Measurements from ENCODE around the gene ULK3.

DNA sequence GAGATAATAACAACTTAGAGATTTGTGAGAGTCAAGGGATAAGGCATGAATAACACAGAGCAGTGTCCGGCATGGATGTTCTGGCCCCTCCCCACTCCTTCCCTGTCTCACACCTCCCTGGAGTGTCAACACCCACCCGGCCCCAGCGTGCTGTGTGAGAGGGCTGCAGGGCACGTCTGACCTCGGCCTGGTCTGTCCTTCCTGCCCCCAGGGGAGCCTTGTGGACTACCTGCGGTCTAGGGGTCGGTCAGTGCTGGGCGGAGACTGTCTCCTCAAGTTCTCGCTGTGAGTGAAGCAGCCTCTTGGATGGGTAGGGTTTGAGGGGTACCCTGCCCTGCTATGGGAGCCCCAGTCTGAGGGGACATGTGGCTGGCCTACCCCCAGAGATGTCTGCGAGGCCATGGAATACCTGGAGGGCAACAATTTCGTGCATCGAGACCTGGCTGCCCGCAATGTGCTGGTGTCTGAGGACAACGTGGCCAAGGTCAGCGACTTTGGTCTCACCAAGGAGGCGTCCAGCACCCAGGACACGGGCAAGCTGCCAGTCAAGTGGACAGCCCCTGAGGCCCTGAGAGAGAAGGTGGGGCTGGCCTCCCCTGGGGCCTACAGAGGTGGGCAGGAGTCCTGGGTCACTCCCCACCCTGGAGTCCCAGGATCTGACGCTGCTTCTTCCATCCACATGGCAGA lies 41.5 kb downstream of the ULK3 start:
- TF ChIP-seq, protein P1, sequence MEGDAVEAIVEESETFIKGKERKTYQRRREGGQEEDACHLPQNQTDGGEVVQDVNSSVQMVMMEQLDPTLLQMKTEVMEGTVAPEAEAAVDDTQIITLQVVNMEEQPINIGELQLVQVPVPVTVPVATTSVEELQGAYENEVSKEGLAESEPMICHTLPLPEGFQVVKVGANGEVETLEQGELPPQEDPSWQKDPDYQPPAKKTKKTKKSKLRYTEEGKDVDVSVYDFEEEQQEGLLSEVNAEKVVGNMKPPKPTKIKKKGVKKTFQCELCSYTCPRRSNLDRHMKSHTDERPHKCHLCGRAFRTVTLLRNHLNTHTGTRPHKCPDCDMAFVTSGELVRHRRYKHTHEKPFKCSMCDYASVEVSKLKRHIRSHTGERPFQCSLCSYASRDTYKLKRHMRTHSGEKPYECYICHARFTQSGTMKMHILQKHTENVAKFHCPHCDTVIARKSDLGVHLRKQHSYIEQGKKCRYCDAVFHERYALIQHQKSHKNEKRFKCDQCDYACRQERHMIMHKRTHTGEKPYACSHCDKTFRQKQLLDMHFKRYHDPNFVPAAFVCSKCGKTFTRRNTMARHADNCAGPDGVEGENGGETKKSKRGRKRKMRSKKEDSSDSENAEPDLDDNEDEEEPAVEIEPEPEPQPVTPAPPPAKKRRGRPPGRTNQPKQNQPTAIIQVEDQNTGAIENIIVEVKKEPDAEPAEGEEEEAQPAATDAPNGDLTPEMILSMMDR (IDR thresholded peaks at IDR 0.05): no peak
- TF ChIP-seq POLR2AphosphoS5 (IDR thresholded peaks at IDR 0.05): no peak
